ENCODE results near the gene SCNM1. TPM values are rescaled to one million over a fixed set of nuclear protein-coding genes. Genes with fewer than 3 reads are reported as not detected.
A peak's percentile ranks its signal among the peaks of the same experiment; 100 is the strongest.
"Not testable (repeated sequence)": the region's sequence is repeated elsewhere in the genome, so short reads cannot be mapped to it uniquely, and the experiment has no call there.

Gene SCNM1
- polyA plus RNA-seq, 10 donors = 30.1 to 41.2 (median 37.1) TPM

DNA sequence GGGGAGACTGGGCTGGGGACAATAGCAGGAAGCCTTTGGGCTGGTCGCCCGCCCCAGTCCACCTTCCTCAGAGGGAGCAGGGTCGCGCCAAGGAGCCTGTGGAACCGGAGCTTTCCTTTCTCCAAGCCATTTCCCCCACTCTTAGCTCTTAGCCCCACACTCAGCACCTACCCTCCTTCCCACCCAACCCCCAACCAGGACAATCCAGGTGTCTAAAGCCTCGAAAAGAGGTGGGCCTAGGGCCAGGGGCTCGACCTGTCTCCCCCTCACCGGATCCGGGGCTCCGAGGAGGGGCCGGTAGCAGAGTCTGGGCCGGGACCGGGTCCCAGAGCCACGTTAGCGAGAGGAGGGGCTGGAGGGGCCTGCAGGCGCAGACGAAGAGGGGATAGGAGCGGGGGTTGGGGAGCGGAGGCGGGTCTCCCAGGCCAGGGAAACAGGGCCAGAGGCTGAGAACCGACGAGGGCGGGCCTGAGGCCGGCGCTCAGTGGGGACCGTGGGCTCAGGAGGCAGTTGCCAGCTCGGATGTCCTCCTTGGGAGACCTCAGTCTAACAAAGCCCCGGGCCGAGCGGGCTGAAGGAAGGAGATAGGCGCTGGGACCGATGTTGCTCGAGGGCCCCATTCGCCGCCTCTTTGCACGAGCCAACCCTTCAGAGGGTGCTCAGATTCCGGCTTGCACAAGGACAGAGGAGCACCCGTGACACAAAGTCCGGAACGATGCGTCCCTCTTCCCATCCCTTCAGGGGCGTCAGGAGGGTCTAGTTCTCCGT is 20.5 kb upstream of the SCNM1 start:
- peak in 1 of 3 donors; percentile 81 for DNase-seq

DNA sequence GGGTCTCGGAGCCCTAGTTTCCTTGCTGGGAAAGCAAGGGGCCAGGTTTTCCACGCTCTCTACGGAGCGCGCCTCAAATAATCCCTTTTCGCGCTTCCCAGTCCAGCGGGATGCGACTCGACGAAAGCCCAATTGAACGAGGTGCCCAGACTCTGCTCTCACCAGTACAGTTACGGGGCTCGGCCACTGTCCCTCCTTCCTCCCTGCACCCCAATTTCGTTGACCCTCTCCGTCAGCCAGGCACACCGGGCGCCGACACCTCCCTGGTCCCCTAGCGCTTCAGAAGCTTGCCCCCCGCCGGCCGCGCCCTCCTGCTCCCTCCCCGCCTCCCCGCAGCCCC is 19.9 kb upstream of the SCNM1 start:
- DNase-seq = no peak

DNA sequence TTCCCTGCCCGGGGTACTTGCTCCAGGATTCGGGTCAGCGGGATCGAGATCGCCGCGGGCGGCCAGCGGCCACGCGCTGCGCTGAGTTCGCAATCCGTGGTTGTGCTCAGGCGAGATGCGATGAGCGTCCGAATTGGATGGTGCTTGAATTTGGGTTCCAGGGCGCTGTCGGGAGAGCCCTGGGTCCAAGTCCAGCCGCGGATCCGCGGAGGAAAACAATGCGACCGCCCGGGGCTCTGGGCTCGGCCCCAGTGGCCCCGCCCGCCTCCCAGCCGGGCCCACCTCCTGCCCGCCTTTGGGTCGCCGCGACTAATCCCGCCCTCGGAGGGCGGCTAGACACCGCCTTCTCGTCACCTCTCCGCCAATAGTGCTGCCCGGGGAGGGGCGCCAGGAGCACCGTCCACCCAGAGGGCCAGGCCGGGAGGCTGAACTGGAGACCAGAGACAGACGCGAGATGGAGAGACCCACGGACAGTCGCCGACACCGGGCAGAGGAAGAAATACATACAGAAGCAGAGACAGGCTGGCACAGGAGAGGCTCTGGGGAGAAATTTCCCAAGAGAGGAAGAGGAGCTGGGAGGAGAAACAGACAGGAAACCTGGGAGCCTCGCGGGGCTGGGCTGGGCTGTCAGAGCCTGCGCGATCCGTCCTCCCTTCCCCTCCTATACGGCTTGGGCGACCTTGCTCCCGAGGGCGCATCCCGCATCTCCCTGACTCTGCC is 19.4 kb upstream of the SCNM1 start, which contains the start of gene SEMA6C:
Gene SEMA6C, minus strand, starts transcription at position 220 of the 720 bp plus-strand sequence. CDS start 4,010 bp downstream, outside the sequence.
- DNase-seq = peak; percentile 94 to 98 (median 96)

DNA sequence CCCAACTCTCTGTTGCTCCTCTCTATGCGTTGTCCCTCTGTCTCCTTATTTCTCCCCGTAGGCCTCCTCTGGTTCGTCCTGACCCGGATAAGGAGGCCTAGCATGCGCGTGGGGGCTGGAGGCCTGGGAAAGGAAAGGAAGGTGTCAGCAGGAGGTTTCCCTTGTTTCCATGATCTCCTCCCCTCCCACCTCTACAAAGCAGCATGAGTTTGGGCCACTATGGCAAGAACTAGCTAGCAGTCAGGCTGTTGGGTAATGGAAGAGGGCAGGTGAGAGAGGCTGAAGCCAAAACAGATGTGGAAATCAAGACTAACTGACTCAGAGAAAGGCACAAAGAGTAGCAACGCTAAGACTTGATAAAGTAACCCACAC is 18.8 kb upstream of the SCNM1 start:
- DNase-seq = no peak

DNA sequence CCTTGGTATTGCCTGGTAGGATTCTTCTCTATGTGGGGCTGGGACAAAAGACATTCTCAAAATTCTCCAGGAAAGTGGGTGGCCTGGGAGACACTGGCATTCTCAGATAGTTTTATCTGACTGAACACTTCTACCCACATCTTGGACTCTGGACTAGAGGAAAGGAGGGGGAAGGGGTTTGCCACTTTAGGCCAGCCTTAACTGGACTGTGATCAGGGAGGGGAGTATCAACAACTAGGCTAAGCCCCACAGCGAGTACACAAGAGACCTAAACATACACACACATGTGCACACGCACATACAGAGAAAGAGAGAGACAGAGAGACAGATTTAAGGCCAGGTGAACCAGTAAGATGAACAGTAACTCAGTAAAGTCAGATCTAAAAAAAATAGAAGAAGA is 18.3 kb upstream of the SCNM1 start:
- no peak for DNase-seq

DNA sequence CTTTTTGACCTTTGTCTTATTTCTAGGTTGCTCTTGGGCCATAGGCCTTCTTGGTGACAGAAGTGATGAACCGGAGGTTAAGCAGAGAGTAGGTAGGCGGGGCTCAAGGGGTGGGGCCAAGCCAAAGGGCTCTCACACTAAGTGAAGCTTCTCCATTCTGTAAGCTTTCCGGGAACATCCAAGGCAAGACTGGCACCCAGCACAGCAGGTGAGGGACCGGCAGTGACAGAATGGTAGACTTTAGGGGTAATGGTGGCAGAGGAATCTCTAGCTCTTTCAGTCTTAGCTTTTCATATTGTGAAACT is 9.5 kb upstream of the SCNM1 start, which contains the start of gene TNFAIP8L2:
Gene TNFAIP8L2, plus strand, starts transcription at position 135 of the 305 bp plus-strand sequence. CDS start 2,049 bp downstream, outside the sequence.
- peak in 1 of 3 donors; percentile 38 for DNase-seq

DNA sequence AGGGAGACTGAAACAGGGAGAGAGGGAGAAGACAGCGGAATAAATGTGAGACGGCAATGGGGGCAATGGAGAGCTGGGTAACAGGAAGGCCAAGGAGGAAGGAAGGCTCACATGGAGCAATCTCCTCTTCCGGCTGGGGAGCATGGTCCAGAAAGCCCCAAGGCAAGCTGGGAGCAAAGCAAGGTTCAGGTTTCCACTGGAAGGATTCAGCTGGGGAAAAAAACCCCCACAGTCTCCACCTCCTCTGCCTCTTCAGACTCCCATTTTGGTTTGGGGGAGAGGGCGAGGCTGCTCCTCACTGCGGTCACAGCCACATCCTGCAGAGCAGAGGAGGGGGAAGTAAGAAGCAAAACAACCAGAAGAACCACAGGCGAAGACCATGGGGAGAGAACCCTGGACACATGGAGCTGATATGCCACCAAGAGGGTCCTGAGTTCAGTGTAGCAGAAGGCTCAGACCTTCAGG is 8.8 kb upstream of the SCNM1 start:
- DNase-seq = peak in 1 of 3 donors; percentile 23

DNA sequence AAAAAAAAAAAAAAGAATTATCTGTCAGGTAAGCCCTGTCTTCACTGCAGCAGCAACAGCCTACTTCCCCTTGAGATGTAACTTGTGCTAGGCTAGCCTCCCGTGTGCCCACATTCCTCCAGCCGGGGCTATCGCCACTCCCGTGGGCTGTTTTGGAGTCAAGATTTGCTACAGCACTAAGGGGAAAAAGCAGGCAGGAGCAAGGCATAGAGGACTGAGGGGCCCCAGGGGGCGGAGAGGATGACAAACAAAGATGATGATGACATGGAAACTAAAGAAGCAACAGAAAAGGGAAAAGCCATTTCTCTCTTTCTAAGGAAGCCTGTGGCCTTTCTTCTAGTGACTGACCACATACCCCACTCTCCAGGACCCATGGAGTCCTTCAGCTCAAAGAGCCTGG is 7.6 kb upstream of the SCNM1 start:
- DNase-seq = no peak

DNA sequence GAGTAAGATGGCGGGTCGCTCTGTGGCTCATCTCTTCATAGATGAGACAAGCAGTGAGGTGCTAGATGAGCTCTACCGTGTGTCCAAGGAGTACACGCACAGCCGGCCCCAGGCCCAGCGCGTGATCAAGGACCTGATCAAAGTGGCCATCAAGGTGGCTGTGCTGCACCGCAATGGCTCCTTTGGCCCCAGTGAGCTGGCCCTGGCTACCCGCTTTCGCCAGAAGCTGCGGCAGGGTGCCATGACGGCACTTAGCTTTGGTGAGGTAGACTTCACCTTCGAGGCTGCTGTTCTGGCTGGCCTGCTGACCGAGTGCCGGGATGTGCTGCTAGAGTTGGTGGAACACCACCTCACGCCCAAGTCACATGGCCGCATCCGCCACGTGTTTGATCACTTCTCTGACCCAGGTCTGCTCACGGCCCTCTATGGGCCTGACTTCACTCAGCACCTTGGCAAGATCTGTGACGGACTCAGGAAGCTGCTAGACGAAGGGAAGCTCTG is 7.1 kb upstream of the SCNM1 start:
- DNase-seq = no peak

DNA sequence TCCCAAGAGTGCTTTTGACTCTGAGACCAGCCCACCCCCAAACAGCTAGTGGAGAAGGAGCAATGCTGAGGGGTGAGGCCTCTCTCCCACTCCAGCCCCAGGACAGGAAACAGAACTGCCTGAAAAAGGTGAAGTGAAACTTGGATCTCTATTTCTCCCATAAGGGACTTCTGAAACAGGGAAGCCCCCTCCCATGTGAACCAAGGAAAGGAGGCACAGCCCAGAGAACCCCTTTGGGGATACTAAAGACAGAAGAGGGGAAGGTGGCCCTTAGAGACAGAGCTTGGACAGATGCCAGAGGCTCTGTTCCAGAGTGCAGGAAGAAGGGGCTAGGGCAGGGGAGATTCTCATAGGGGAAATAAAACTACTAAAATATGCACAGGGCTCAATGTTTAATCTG is 6.6 kb upstream of the SCNM1 start:
- DNase-seq = peak in 1 of 3 donors; percentile 29

DNA sequence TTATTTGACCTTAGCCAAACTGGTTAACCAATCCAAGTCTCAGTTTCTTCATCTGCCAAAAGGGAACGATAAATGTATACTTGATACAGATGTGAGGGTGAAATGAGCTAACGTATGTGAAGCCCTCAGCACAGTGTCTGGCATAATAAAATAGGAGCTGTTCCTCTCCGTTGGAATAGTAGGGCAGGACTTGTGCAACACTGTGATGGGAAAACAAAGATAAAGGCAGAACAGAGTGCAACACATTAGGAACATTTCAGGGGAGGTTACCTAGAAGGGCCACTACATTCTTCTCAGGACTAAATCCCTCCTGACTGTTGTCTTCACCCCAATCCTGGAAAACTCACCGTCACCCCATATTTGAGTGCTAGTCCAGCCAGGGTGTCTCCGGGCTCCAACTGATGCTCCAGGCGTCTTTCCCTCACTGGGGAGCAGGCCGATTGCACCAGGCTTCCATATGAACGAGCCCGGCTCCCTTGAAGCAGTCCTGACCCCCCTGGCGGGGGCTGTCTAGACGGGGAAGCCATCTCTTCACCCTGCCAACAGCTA is 1.1 kb upstream of the SCNM1 start:
- DNase-seq = no peak

DNA sequence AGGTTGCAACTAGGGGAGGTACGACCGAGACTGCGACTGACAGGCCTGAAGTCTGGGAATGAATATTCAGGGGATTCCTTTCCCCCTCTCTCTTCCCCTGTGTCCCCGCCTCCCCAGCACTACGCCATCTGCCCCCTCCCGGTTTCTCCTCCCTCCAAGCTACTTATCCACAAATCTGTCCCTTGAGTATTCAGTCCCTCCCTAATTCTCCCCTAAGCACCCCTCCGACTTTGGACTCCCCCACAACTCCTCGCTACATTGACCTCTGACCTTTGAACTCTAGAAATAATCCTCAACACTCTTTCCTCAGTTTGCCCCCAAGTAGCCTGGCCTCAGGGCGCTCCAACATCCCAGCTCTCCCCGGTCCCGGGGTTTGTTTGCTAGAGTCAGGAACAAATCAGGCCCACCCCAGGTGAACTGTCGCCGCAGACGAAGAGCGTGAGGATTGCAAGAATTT is 635 bp upstream of the SCNM1 start:
- peak in 2 of 3 donors; percentile 57 to 70 for DNase-seq

DNA sequence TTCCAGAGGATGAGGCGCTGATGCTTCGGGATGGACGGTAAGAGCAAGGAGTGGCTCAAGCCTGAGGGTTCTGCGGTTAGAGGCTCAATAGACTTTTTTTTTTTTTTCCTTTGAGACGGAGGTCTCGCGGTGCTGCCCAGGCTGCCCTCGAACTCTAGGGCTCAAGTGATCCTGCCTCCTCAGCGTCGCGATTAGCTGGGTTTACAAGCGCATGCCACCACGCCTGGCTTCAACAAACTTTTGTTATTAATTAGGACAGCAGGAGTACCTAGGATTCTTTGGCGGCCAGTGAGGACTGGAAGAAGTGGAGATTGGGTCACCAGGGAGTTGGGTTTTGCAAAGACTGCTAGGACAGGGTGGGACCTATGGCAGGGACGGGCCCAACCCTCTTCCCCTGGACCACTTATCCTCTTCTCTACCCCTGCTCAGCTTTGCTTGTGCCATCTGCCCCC is 587 bp downstream of the SCNM1 start:
- no peak for DNase-seq

DNA sequence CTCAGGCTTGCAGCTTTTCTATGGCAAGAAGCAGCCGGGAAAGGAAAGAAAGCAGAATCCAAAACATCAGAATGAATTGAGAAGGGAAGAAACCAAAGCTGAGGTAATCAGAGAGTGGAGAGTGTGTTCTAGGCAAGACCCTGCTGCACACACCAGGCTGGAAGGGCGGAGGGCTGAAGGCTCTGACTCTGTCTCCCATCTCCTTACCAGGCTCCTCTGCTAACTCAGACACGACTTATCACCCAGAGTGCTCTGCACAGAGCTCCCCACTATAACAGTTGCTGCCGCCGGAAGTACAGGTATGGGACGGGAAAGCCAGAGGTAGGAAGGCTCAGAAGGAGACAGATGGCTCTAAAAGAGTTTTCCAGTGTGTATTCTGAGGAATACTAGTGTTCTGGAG is 1.2 kb downstream of the SCNM1 start:
- no peak for DNase-seq

DNA sequence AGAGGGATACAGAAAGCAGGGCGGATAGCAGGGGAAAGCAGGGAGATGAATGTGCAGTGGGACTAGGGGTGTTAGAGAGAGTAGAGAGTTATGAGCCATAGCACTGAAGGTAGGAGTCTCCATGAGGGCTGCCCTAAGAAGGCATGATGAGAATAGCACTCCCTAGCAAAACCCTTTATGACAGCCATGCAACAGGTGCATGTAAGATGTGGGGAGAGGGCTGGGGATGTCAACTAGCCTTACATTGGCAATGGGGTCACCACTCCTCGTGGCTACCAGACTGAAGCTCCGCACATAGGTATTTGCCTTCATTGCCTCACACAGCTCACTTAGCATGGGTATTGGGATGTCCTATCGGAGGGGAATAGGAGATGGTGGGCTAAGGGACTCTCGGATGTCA is 5.2 kb downstream of the SCNM1 start:
- DNase-seq = no peak

DNA sequence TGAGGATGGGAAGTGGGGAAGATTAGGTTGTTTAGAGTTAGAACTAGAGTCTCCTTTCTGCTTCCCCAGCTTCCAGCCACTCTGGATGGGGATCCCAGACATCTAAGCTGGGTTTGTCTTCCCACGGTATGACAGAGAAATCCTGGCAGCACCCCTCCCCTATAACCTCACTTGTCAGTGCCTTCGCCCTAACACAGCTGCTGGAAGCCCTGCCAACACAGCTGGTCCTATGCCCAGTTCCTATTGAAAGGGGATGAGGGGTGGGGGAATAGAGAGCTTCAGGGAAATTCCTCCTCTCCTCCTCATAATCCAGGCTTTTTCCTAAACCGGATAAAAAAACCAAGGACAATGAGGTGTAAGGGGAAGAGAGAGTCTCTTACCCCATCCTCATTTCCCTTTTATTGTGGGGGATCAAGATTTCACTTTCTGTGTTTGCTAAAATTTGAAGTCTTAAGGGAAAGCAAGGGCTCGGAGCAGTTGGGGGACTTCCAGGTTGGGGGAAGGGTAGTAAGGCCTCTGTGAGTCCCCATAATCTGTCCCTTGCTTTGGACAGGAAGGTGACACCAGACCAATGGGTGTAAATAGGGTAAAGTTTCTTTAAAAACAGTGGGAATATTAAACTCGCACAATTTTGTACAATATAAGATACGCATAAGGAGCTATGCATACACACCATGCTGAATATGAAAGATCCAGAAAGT is 9.2 kb downstream of the SCNM1 start:
- DNase-seq = peak; percentile 57 to 75 (median 68)

DNA sequence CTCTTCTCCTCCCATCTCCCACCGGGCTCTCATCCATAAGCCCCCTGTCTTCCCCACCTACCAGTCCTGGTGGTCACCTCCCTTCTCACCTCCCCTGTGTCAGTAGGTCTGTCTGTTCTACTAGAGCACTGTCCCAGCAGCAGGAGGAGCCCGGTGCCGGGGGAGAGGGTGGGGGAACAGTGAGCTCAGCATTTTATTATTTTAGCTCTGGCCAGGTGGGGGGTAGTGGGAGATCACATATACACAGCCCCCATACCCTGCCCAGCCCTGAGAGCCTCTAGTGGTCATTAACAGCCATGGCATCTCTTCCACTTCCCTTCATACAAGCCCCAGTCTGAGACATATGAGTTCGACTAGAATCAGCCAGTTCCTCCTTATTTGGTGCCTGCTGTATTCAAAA is 9.9 kb downstream of the SCNM1 start, which contains the start of gene TMOD4:
Gene TMOD4, minus strand, starts transcription at position 119 of the 400 bp plus-strand sequence. CDS start 1,106 bp downstream, outside the sequence.
- no peak for DNase-seq

DNA sequence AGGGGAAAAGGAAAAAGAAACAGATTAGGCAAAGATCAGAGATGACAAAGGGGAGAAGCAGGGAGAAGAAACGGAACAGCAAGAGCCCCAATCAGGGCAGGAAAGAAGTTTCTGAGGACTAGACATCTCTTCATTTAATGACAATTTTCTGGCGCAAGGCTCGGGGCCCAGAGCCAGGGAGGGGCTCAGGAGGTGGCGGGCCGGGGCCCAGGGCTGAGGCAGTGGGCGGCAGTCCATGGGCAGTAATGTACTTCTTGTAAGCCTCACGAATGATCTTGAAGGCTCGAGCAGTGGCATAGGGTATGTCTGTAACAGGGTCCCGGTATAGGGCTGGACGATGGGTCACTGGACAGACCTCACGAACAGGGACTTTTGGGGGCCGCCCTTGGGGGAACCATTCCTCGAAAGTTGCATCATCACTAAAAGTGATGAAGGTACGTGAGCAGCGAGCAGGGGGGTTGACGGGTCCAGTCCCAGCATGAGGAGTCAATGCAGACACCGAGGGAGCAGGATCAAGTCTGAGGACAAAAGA is 10.6 kb downstream of the SCNM1 start:
- no peak for DNase-seq

DNA sequence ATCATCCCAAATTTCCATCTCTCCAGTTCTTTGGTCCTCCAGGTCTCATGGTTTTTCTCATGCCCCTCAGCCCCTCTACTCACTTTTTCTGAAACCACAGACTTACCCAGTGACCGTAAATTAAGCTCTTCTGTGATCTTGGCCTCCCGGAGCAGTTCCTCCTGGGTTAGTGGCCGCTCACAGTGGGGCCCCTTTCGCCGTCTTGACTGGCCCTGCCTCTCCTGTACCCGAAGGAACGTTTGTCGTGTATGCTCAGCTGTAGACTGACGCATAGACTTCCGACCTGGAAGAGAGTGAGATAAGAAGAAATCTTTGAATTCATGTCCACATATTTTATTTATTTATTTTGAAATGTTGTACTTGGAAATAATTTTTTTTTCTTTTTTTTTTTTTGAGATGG is 18.3 kb downstream of the SCNM1 start:
- DNase-seq = no peak

DNA sequence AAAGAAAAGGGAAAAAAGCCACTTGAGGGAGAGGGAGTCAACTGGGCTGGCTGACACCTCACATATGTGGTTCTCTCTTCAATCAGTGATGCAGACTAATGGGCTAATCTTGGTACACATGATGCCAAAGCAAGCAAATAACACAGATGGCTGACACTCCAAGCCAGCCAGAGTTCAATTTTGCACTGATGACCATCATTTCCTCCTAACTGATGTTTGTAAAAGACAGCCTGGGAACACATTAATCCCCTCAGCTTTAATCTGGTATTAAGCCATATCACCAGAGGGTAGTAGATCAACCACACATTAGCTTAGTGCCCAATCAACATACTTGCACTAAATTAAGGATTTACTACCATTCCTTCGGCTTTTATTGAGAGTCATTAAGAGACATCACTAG is 21.3 kb downstream of the SCNM1 start:
- DNase-seq = no peak

DNA sequence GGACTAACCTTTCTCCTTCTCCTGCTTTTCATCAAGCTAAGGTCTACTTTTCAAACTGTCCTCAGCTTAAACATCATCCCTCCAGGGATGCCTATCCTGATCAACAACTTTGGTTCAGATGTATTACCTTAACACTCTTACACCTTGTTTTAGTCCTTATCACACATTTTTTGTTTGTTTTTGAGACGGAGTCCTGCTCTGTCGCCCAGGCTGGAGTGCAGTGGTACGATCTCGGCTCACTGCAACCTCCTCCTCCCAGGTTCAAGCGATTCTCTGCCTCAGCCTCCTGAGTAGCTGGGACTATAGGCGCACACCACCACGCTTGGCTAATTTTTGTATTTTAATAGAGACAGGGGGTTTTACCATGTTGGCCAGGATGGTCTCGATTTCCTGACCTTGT is 22.7 kb downstream of the SCNM1 start:
- not testable (repeated sequence) for DNase-seq

All from muscle of back (tissue), 11 donors.